Tibial nerve (tissue), 4 donors: ENCODE measurements around the gene HS3ST3B1. TPM values are rescaled to one million over a fixed set of nuclear protein-coding genes. Genes with fewer than 3 reads are reported as not detected.

ENCODE experiments used
- DNase-seq, 2 donors: peaks; one replicate each; pipeline ENCODE4 v3.0.0-alpha.2; 2019; ENCODE audit warnings: low spot score in 2 of 2
- H3K27ac ChIP-seq, 4 donors: fragments of 200-600 bp; sonication (generic) in 3 of 4; one replicate each; pipeline ENCODE4 v1.5.1; 2017 to 2019; ENCODE audit warnings: mild to moderate bottlenecking in 1 of 4
- H3K27me3 ChIP-seq, 2 donors: fragments of 200-600 bp; sonication (generic) in 1 of 2; one replicate each; pipeline versions ENCODE4 v1.5.1 to v1.6.0; 2017 to 2019
- H3K36me3 ChIP-seq, 3 donors: fragments of 200-600 bp; sonication (generic); one replicate each; pipeline ENCODE4 v1.5.1; 2018 to 2019
- H3K4me1 ChIP-seq, 4 donors: fragments of 200-600 bp; sonication (generic) in 3 of 4; one replicate each; pipeline ENCODE4 v1.5.1; 2017 to 2019
- H3K4me3 ChIP-seq, 4 donors: fragments of 200-600 bp; sonication (generic) in 3 of 4; one replicate each; pipeline ENCODE4 v1.5.1; 2017 to 2019; ENCODE audit warnings: mild to moderate bottlenecking in 1 of 4, moderate library complexity in 1 of 4
- H3K9me3 ChIP-seq, 4 donors: fragments of 200-600 bp; sonication (generic) in 3 of 4; one replicate each; pipeline ENCODE4 v1.5.1; 2017 to 2019
- CTCF ChIP-seq, 5 experiments: fragments of 200-600 bp in 3 of 5; fragments of 450-650 bp in 2 of 5; sonication (generic) in 3 of 5; IDR thresholded peaks; one replicate each; pipeline ENCODE4 v1.5.1; 2016 to 2019; ENCODE audit warnings: antibody characterized with exemption in 5 of 5, mild to moderate bottlenecking in 3 of 5, moderate library complexity in 2 of 5
- EP300 ChIP-seq, 2 donors: sonication (generic); formaldehyde crosslinking; IDR thresholded peaks; one replicate each; pipeline ENCODE4 v1.6.1; 2017; ENCODE audit warnings: antibody characterized with exemption in 2 of 2, mild to moderate bottlenecking in 1 of 2
- POLR2A ChIP-seq, 2 donors: fragments of 450-650 bp; IDR thresholded peaks; one replicate each; pipeline ENCODE4 v1.6.1; 2017; ENCODE audit warnings: antibody characterized with exemption in 2 of 2, mild to moderate bottlenecking in 2 of 2, moderate library complexity in 2 of 2
- WGBS, 2 donors: methylation state at CpG; one replicate each; pipeline ENCODE4 v1.1.5; 2018; 5-methylcytosine and 5-hydroxymethylcytosine counted together
- total RNA-seq, 4 donors: library from RNA; depleted of rRNA; stranded (reverse); fragments of >200 nt; gene quantifications; one replicate each; pipeline ENCODE4 v1.1.0, GENCODE V29; 2016

Gene HS3ST3B1
- total RNA-seq, 4 donors from 2014 or later = 0.39 to 1.1 (median 0.97) TPM

- 82 to 83% methylated on average over 10 of the region's 10 CpGs for WGBS, 2 donors
- no peak overlapping the region for H3K4me3 ChIP-seq
- no peak overlapping the region for H3K27ac ChIP-seq
- TF ChIP-seq POLR2A (IDR thresholded peaks at IDR 0.05) (no peak), EP300 (IDR thresholded peaks at IDR 0.05) (no peak), CTCF (IDR thresholded peaks at IDR 0.05) (no peak)
- DNase-seq = no peak
- no peaks in the 10 kb centered on the region for H3K4me1 ChIP-seq
- H3K27me3 ChIP-seq = no peaks in the 10 kb centered on the region
- no peaks in the 10 kb centered on the region for H3K36me3 ChIP-seq
- no peaks in the 10 kb centered on the region for H3K9me3 ChIP-seq
Measured at GRCh38 chr17:14332331-14332730, 31.4 kb downstream of the HS3ST3B1 start.

GRCh38 chr17:14333506-14333905, 32.6 kb downstream of the HS3ST3B1 start:
- Histone ChIP-seq H3K27me3 (no peaks in the 10 kb centered on the region), H3K27ac (no peak overlapping the region), H3K9me3 (no peaks in the 10 kb centered on the region), H3K4me3 (no peak overlapping the region), H3K4me1 (no peaks in the 10 kb centered on the region), H3K36me3 (no peaks in the 10 kb centered on the region)
- TF ChIP-seq POLR2A (IDR thresholded peaks at IDR 0.05) (no peak), EP300 (IDR thresholded peaks at IDR 0.05) (no peak), CTCF (IDR thresholded peaks at IDR 0.05) (no peak)
- DNase-seq = no peak
- WGBS, 2 donors = 92 to 96% methylated on average over 7 of the region's 7 CpGs

GRCh38 chr17:14334276-14334840, 33.5 kb downstream of the HS3ST3B1 start:
- no peak for TF ChIP-seq POLR2A (IDR thresholded peaks at IDR 0.05)
- TF ChIP-seq CTCF (IDR thresholded peaks at IDR 0.05) = no peak
- TF ChIP-seq EP300 (IDR thresholded peaks at IDR 0.05) = no peak
- Histone ChIP-seq H3K27ac (no peak overlapping the region), H3K9me3 (no peaks in the 10 kb centered on the region), H3K27me3 (no peaks in the 10 kb centered on the region), H3K36me3 (no peaks in the 10 kb centered on the region), H3K4me1 (no peaks in the 10 kb centered on the region), H3K4me3 (no peak overlapping the region)
- WGBS, 2 donors = 75 to 80% methylated on average over 3 of the region's 3 CpGs
- DNase-seq = no peak

DNA sequence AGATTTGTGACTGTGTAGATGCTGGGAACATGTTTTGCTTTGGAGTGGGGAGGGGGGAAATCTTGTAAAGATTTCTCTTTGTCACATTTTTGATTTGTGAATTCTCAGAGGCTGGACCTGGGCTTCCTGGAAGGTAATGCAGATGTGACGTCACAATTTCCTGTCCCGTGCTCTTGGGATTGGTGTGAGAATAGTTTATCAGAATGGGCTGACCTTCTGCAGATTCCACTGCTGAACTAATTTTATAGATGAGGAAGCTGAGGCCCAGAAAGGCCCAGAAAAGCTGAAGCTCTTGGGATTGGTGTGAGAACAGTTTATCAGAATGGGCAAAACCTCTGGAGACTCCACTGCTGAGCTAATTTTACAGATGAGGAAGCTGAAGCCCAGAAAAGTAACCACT, 34.0 kb downstream of the HS3ST3B1 start:
- no peak for TF ChIP-seq CTCF (IDR thresholded peaks at IDR 0.05)
- TF ChIP-seq EP300 (IDR thresholded peaks at IDR 0.05) = no peak
- TF ChIP-seq POLR2A (IDR thresholded peaks at IDR 0.05) = no peak

DNA sequence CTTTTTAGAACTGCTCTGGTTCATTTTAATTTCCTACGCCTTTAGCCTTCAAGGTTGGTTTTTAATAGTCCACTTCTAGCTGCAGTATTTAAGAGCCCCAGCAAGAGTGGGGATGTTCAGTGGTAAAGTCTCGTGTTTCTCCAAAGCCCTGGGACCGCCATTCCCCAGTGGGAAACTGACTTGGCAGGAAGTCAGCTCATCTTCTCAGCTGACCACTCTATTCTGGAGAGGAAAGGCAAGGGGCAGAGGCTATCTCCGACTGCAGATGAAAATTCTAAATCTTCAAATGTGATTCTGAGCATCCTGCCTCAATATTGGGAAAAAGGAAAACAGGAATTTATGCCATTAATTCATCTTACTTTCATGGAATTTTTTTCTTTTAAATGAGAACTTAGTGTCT, 35.5 kb downstream of the HS3ST3B1 start:
- DNase-seq = no peak
- Histone ChIP-seq H3K27me3 (no peaks in the 10 kb centered on the region), H3K4me3 (no peak overlapping the region), H3K4me1 (no peaks in the 10 kb centered on the region), H3K36me3 (no peaks in the 10 kb centered on the region), H3K27ac (no peak overlapping the region), H3K9me3 (no peaks in the 10 kb centered on the region)
- WGBS, 2 donors = 62 to 64% methylated on average over 4 of the region's 4 CpGs
- TF ChIP-seq EP300 (IDR thresholded peaks at IDR 0.05) = no peak
- no peak for TF ChIP-seq CTCF (IDR thresholded peaks at IDR 0.05)

More for the DNA sequence above, 34.0 kb downstream of the HS3ST3B1 start:
- no peaks in the 10 kb centered on the region for H3K4me1 ChIP-seq
- H3K27me3 ChIP-seq = no peaks in the 10 kb centered on the region
- H3K4me3 ChIP-seq = no peak overlapping the region
- 54 to 63% methylated on average over 2 of the region's 2 CpGs for WGBS, 2 donors
- no peak overlapping the region for H3K27ac ChIP-seq
- H3K9me3 ChIP-seq = no peaks in the 10 kb centered on the region
- no peak for DNase-seq
- no peaks in the 10 kb centered on the region for H3K36me3 ChIP-seq
